COLO668 (cell line): ENCODE results near the gene MAP9.
"Not testable (repeated sequence)": the region's sequence is repeated elsewhere in the genome, so short reads cannot be mapped to it uniquely, and the experiment has no call there.

Source experiments
- DNase-seq: peaks from one replicate; lab custom pipeline; 2025; ENCODE audit not compliant: unreplicated experiment; lab: John Stamatoyannopoulos, UW

The MAP9 gene

DNA sequence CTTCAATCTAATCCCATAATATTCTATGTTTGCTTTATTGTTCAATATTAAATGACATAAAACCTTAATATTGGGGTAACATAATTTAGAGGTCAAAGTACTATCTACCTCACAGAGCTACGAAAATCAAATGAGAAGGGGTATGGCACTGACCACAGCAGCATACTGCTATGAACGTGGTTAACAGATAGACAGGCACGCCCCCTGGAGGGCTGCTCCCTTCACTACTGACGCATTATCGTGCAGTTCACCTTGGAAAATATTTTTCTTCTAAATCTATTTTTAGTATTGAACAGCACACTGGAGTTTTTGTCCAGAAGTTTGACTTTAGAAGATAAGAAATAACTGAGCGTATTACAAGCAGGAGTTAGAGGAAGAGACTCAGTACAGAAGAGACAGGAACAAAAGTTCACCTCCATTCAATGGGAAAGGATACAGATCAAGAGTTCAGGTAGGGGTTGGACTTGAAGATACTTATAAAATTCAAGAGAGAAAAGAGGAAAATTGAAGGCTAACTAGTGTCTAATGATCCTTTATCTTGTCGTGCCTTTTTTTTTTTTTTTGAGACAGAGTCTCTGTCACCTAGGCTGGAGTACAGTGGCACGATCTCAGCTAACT, 22.7 kb downstream of the MAP9 start:
- DNase-seq = peak; percentile 41

DNA sequence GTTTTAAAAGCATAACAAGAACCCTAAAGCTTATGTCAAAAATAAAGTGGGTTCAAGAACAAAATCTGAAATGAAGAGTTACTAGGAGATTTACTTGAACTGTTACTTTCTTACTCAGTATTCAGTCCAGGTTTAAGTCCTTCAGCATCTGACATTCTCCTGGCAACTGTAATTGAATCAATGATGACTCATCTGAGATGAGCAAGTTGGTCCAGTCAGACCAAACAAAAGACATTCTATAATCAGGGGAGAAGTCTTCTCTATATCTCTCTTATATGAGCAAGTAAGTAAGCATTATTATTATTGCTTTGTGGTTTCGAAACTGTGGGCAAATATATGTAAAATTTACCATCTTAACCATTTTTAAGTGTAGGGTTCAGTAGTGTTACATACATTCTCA, 34.6 kb downstream of the MAP9 start:
- no peak for DNase-seq

DNA sequence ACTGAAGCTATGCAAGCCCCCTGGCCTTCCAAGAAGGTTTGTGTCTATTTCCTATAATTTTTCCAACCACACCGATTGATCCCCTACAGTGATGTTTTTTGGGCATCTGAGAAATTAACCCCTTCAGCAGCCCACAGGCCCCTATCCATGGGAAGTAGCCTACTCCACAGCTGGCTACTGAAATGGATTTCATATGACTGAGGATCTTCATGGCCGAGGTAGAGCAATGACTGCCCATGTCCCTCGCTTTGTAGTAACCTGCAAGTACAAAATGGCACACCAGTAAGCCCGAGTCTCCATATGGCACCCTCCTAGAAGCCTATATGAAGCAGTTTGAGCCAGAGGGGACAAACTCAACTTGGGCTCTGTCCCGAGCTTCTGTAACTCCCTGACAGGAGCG, 36.8 kb downstream of the MAP9 start:
- DNase-seq = no peak

DNA sequence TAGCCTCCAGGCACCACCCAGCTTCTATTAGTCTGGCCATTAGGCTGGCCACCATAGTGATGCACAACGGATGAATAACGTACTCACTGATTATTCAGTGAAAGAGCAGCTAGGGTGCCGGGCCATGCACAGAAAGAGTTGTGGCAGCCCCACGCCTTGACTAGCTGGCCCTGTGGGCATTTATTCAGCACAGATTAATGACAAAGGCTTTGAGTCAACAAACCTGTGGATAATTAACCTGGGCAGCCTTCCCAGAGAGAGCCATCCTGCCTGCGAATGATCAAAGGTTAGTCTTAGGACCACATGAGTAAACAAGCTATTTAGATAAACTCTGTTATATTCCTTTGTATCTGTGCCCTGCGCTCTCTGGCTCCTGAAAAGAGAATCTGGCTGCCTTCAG, 37.2 kb downstream of the MAP9 start:
- no peak for DNase-seq

DNA sequence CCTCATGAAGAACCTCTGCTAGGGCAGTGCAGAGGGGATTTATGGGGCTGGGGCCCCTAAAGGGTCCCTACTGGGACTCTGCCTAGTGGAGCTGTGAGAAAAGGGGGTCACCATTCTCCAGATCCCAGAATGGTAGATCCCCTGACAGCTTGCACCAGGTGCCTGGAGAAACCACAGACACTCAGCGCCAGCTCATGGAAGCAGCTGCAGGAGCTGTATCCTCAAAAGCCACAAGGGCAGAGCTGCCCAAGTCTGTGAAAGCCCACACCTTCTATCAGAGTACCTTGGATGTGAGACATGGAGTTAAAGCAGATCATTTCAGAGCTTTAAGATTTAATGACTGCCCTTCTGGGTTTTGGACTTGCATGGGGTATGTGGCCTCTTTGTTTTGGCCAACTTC, 38.6 kb downstream of the MAP9 start:
- no peak for DNase-seq

DNA sequence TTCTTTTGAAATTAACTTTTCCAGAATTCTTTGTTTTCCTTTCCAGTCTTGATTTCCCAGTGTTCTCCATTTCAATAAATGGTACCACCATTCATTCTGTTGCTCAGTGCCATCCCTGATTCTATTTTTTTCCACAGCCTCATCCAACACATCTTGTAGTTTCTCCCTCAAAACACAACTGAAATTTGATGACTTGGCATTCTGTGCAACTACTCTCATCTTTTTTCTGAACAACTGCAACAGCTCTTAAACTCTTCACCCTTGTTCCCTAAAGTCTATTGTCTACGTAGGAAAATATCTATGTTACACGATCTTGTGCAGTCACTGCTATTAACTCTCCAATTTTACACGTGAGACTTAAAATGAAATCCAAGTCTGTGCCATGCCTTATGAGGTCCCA, 40.5 kb downstream of the MAP9 start:
- no peak for DNase-seq

DNA sequence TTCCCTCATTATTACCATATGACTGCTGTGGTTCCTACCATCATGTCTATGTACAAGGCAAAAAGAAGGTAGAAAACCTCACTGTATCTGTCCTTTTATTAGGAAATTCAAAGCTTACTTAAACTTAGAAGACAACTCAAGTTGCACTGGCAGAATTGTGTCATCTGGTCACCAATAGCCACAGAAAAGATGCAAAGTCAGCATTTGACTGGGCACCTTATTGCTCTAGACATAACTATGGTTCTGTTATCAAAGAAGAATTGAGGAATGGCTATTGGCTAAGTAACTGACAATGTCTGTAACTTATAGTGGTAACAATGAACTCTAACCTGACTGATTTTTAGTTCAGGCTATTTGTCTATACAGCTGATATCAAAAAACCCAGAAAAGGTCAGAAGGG, 45.3 kb downstream of the MAP9 start:
- DNase-seq = no peak

DNA sequence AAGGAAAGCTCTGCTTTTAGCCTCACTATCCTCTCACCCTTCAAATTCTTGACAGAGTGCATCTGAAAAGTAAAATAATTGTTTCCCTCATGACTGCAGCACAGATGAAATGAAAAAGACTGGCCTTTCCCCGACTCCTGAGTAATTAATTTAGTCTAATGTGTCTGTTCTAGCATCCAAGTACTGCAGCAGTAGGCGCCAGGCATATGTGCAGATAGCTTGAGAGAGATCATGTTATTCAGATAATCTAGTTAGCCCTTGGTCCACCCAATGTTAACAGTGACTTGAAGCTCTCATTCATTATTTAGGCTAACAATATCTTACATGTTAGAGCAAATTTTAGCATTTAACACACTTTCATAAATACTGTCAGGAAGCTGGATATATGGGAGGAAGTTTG, 54.0 kb downstream of the MAP9 start:
- no peak for DNase-seq

DNA sequence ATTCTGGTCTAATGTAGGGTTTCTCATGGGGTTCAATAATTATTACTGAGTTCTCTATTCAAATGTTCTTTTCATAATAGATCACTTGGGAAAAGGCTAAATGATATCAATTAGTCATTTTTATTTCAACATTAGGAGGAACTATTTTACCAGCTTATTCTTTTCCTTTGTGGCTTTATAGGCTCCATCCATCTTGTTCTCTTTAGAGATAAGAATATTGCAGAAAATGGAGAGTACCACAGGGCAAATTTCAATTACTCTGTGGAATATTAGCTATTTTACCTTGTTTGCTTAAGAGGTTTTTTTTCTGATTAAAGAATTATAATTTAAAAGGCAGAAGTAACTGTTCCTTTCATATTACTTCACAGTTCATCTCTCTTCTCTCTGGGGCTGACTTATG, 55.8 kb downstream of the MAP9 start:
- no peak for DNase-seq

DNA sequence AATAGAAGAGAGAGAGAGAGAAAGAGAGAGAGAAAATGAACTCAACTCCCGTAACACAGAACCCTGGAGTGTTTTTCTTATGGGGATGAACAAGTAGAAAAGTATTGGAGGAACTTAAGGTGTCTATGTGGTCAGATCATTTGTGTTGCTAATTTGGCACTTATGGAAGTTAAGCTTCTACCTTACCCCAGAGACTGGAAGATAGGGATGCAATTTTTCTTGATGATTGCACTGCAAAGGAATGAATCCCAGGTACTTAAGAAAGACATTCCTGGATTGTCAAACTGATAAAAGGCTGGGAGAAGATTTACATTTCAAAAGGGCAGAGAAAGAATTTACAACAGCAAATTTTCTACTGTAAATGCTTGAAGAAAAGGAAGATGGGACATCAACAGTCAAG, 57.2 kb downstream of the MAP9 start:
- no peak for DNase-seq

DNA sequence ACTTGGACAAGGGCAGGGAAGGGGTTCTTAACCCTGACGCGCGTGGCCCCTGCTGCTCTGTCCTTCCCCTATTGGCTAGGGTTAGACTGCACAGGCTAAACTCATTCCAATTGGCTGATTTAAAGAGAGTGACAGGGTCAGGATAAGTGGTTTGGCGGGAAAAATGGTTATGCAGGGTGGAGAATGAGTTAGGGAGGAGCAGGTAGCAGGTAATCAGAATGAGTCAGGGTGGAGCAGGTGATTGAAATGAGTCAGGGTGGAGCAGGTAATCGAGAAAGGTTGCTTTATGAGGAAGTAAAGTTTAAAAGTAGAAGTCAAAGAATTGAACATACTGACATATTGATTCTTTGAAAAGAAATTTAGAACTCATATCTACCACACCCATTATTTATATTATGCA, 64.7 kb downstream of the MAP9 start:
- not testable (repeated sequence) for DNase-seq

DNA sequence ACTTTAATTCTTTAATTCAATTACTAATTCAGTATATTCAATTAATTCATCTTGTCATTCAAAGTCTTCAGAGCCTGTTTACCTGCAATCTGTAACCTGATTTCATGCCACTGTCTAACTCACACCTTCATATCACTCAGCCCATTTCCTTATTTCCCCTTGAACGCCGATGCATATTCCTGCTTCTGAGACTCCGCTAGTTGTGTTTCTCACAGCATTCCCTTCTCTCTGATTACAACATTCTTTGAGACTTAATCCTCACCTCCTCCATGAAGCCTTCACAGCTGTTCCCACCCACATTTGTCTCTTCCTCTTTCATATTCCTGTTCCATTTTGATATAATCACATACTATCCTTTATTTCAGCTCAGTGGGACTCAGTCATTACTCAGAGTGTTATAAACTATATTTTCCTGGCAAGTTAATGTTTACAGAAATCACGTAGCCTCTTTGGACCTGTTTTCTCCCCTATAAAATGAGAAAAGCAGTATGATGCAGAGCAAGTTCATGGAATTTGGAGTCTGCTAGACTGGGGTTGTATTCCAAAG, 69.0 kb downstream of the MAP9 start:
- no peak for DNase-seq

DNA sequence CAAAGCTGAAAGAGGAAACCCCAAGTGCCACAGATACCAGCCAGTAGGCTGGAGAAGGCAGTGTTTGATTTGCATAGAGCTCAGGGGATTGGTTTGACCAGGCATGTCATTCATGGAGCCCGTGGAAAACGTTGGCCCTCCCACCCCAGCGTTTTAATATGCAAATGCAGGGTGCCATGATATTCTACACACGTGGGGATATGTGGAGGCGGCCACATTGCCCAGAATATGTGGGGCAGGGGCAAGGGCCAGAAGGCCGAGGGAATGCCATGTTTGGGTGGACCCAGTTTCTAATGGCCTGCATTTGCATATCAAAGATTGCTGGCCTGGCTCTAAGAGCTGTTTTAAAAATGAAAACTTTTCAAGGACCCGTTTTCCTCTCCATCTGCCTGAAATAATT, 71.1 kb downstream of the MAP9 start:
- DNase-seq = no peak

DNA sequence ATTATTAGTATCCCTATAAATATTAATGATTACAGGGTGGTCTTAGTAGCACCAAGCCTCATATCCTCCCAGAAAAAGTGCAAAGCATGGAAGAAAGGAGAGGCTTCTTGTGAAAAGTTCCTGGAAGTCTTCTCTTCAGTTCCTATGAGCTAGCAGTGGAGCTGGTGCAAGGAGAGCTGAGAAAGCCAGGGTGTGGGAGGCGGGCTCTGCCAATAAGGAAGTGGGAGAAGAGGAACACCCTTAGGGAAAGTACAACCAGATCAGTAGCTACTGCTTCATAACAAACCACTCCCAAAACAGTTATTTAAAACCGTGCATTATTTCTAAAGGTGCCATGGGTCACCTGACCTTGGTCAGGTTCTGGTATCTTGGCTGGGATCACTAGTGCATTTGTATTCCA, 72.4 kb downstream of the MAP9 start:
- no peak for DNase-seq

DNA sequence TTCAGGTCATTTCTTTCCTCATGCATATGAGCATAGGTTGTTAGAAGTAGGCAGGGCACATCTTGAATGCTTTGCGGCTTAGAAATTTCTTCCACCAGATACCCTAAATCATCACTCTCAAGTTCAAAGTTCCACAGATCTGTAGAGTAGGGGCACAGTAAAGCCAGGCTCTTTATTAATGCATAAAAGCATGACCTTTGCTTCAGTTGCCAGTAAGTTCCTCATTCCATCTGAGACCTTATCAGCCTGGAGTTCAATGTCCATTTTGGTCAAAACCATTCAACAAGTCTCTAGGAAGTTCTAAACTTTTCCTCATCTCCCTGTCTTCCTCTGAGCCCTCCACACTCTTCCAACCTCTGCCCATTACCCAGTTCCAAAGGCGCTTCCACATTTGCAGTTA, 77.7 kb downstream of the MAP9 start:
- DNase-seq = no peak
